Measurements from ENCODE around the gene TRIM62. TPM values are rescaled to one million over a fixed set of nuclear protein-coding genes. Genes with fewer than 3 reads are reported as not detected.

The TRIM62 gene
- total and polyA plus RNA-seq, 4 donors: 2.6 to 6.7 (median 4.3) TPM

DNA sequence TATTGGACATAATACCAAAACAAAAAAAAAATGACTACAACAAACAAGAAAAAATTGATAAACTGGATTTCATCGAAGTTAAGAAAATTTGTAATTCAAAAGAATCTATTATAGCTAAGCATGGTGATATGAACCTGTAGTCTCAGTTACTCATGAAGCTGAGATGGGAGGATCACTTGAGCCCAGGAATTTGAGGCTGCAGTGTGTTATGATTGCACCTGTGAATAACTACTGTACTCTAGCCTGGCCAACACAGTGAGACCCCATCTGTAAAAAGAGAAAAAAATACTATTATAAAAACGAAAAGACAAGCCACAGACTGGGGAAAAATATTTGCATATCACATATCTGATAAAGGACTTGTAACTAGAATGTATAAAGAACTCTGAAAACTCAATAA, 24.5 kb upstream of the TRIM62 start:
- DNase-seq (no peak), ATAC-seq (ENCODE audit: insufficient read depth, low FRiP score) (no peak)
- Histone ChIP-seq H3K27me3 (ENCODE audit: control insufficient read depth in 3 of 3, insufficient read depth in 3 of 3, low read length in 2 of 3) (no peaks in the 10 kb centered on the region), H3K9me3 (ENCODE audit: control insufficient read depth in 4 of 4, insufficient read depth in 3 of 4, low read length in 3 of 4) (no peaks in the 10 kb centered on the region), H3K36me3 (ENCODE audit: control insufficient read depth in 4 of 4, insufficient read depth in 4 of 4, low read length in 4 of 4) (no peaks in the 10 kb centered on the region), H3K27ac (ENCODE audit: low read depth in 1 of 2, low read length in 1 of 2) (no peak overlapping the region), H3K4me3 (no peak overlapping the region), H3K4me1 (ENCODE audit: control insufficient read depth in 5 of 5, insufficient read depth in 5 of 5, low read length in 5 of 5) (no peaks in the 10 kb centered on the region), H3K9ac (ENCODE audit: insufficient read depth in 1 of 2, low read length in 2 of 2) (no peak overlapping the region)
- TF ChIP-seq, protein P1, sequence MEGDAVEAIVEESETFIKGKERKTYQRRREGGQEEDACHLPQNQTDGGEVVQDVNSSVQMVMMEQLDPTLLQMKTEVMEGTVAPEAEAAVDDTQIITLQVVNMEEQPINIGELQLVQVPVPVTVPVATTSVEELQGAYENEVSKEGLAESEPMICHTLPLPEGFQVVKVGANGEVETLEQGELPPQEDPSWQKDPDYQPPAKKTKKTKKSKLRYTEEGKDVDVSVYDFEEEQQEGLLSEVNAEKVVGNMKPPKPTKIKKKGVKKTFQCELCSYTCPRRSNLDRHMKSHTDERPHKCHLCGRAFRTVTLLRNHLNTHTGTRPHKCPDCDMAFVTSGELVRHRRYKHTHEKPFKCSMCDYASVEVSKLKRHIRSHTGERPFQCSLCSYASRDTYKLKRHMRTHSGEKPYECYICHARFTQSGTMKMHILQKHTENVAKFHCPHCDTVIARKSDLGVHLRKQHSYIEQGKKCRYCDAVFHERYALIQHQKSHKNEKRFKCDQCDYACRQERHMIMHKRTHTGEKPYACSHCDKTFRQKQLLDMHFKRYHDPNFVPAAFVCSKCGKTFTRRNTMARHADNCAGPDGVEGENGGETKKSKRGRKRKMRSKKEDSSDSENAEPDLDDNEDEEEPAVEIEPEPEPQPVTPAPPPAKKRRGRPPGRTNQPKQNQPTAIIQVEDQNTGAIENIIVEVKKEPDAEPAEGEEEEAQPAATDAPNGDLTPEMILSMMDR (IDR thresholded peaks at IDR 0.05; ENCODE audit: control extremely low read depth, extremely low read depth): no peak
- WGBS, 2 donors: 67 to 91% methylated on average over 2 of the region's 2 CpGs

DNA sequence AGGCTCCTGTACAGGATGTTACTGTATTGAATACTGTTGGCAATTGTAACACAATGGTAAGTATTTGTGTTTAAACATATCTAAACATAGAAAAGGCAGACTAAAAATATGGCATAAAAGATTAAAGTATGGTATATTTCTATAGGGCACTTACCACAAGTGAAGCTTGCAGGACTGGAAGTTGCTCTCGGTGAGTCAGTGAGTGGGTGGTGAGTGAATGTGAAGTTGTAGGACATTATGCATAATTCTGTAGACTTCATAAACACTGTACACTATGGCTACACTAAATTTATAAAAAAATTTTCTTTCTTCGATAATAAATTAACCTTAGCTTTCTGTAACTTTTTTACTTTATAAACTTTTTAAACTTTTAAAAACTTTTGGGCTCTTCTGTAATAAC, 13.7 kb upstream of the TRIM62 start:
- no peak overlapping the region for H3K4me3 ChIP-seq
- no peak overlapping the region for H3K27ac ChIP-seq (ENCODE audit: low read depth in 1 of 2, low read length in 1 of 2)
- H3K36me3 ChIP-seq (ENCODE audit: control insufficient read depth in 4 of 4, insufficient read depth in 4 of 4, low read length in 4 of 4): no peaks in the 10 kb centered on the region
- H3K9me3 ChIP-seq (ENCODE audit: control insufficient read depth in 4 of 4, insufficient read depth in 3 of 4, low read length in 3 of 4): no peaks in the 10 kb centered on the region
- DNase-seq (no peak), ATAC-seq (ENCODE audit: insufficient read depth, low FRiP score) (no peak)
- H3K9ac ChIP-seq (ENCODE audit: insufficient read depth in 1 of 2, low read length in 2 of 2): no peak overlapping the region
- no peaks in the 10 kb centered on the region for H3K27me3 ChIP-seq (ENCODE audit: control insufficient read depth in 3 of 3, insufficient read depth in 3 of 3, low read length in 2 of 3)
- H3K4me1 ChIP-seq (ENCODE audit: control insufficient read depth in 5 of 5, insufficient read depth in 5 of 5, low read length in 5 of 5): no peaks in the 10 kb centered on the region
- TF ChIP-seq, protein P1 (IDR thresholded peaks at IDR 0.05; ENCODE audit: control extremely low read depth, extremely low read depth): no peak
- WGBS, 2 donors: 86 to 91% methylated on average over 2 of the region's 2 CpGs

- Histone ChIP-seq H3K9ac (ENCODE audit: insufficient read depth in 1 of 2, low read length in 2 of 2) (no peak overlapping the region), H3K9me3 (ENCODE audit: control insufficient read depth in 4 of 4, insufficient read depth in 3 of 4, low read length in 3 of 4) (no peaks in the 10 kb centered on the region), H3K4me3 (no peak overlapping the region), H3K36me3 (ENCODE audit: control insufficient read depth in 4 of 4, insufficient read depth in 4 of 4, low read length in 4 of 4) (no peaks in the 10 kb centered on the region), H3K27ac (ENCODE audit: low read depth in 1 of 2, low read length in 1 of 2) (no peak overlapping the region), H3K4me1 (ENCODE audit: control insufficient read depth in 5 of 5, insufficient read depth in 5 of 5, low read length in 5 of 5) (no peaks in the 10 kb centered on the region), H3K27me3 (ENCODE audit: control insufficient read depth in 3 of 3, insufficient read depth in 3 of 3, low read length in 2 of 3) (no peaks in the 10 kb centered on the region)
- WGBS, 2 donors: 81 to 84% methylated on average over 2 of the region's 2 CpGs
- ATAC-seq (ENCODE audit: insufficient read depth, low FRiP score) (no peak), DNase-seq (no peak)
- TF ChIP-seq, protein P1 (IDR thresholded peaks at IDR 0.05; ENCODE audit: control extremely low read depth, extremely low read depth): no peak
Measured at GRCh38 chr1:33191731-33192275, 10.0 kb upstream of the TRIM62 start.

DNA sequence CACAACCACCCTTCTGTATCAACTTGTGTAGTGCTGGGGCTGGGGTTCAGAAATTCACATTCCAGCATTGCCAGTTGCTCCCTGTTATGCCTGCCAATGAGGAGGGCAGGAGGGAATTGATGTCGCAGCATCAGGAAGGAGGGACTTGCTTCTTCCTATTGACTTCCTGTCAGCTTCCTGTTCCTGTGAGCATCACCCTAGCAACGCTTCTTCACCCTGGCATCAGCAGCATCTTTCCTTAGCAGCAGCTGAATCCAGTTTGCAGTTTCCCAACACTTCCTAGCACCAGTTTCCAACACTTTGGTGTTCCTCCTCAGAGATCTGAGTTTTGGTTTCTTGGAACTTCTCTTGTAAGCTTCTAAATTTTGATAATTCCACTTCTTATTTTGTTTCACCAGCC, 8.9 kb upstream of the TRIM62 start:
- Histone ChIP-seq H3K9me3 (ENCODE audit: control insufficient read depth in 4 of 4, insufficient read depth in 3 of 4, low read length in 3 of 4) (no peaks in the 10 kb centered on the region), H3K36me3 (ENCODE audit: control insufficient read depth in 4 of 4, insufficient read depth in 4 of 4, low read length in 4 of 4) (no peaks in the 10 kb centered on the region), H3K4me1 (ENCODE audit: control insufficient read depth in 5 of 5, insufficient read depth in 5 of 5, low read length in 5 of 5) (no peaks in the 10 kb centered on the region), H3K27ac (ENCODE audit: low read depth in 1 of 2, low read length in 1 of 2) (no peak overlapping the region), H3K9ac (ENCODE audit: insufficient read depth in 1 of 2, low read length in 2 of 2) (no peak overlapping the region), H3K27me3 (ENCODE audit: control insufficient read depth in 3 of 3, insufficient read depth in 3 of 3, low read length in 2 of 3) (no peaks in the 10 kb centered on the region), H3K4me3 (no peak overlapping the region)
- DNase-seq (no peak), ATAC-seq (ENCODE audit: insufficient read depth, low FRiP score) (no peak)
- TF ChIP-seq, protein P1 (IDR thresholded peaks at IDR 0.05; ENCODE audit: control extremely low read depth, extremely low read depth): no peak
- WGBS, 2 donors: 49 to 56% methylated on average over 2 of the region's 2 CpGs
